Measurements from ENCODE around the gene DLL1. TPM values are rescaled to one million over a fixed set of nuclear protein-coding genes. Genes with fewer than 3 reads are reported as not detected.

DLL1 gene
- total and polyA plus RNA-seq, 9 of the 15 experiments (the other 6 are each of a cell fraction or from before 2014, with no cell fraction given) = not detected

- TF ChIP-seq RERE (CRISPR knock-in tag; IDR thresholded peaks at IDR 0.05; ENCODE audit: borderline replicate concordance) (no peak), DIDO1 (tag; IDR thresholded peaks at IDR 0.05; ENCODE audit: low read depth) (no peak), ARHGAP35 (IDR thresholded peaks at IDR 0.05; ENCODE audit: partially characterized antibody) (no peak), ZBTB26 (CRISPR knock-in tag; IDR thresholded peaks at IDR 0.05) (0 out of 2 replicates have a peak, but pooled peaks have one; percentile 11), ZNF347 (CRISPR knock-in tag; IDR thresholded peaks at IDR 0.05; ENCODE audit: low read depth) (no peak)
Measured at GRCh38 chr6:170293341-170294231, 2.7 kb upstream of the DLL1 start (continued).
